GM18511 (cell line): ENCODE measurements around the gene CDC37.
"Not testable (repeated sequence)": the region's sequence is repeated elsewhere in the genome, so short reads cannot be mapped to it uniquely, and the experiment has no call there.

Experiments used
- ATAC-seq: cut with Tn5 transposase; IDR thresholded peaks from one replicate; pipeline ENCODE4 v1.9.1; 2021; ENCODE audit warnings: mild to moderate bottlenecking, moderate library complexity; ENCODE audit not compliant: unreplicated experiment

Gene CDC37

DNA sequence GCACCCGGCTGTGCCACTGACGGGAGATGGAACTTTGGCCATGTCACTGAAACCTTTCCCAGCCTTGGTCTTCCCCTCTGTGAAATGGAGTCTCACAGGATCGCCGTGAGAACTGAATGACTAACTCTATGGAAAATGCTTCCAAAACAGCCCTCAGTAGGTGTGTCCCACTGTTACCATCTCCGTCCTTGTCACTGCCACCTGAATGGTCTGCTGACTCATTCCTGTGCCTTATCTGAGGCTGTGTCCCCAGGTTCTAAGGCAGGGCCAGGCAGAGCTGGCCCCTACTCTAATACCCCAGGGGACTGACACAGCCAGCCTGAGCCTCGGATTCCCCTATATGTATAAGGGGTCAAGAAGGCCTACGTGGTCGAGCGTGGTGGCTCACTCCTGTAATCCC lies 4.5 kb downstream of the CDC37 start:
- no peak for ATAC-seq

DNA sequence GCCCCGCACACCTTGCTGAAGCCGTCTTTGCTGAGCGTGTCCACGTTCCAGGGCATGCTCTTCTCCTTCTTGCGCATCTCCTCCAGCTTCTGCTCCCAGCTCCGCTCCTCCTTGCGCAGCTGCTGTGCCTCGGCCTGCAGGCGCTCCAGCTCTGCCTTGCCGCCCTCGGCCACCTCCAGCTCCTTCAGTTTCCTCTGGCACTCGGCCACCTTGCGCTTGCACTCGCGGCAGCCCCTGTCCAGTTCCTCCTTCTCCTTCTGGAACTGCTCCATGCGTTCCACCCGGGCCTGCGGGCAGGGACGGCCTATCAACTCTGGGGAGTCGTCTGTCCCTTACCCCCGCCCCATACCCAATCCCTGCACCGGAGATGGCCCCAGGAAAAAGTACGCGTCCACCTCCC lies 7.4 kb downstream of the CDC37 start:
- ATAC-seq: no peak

DNA sequence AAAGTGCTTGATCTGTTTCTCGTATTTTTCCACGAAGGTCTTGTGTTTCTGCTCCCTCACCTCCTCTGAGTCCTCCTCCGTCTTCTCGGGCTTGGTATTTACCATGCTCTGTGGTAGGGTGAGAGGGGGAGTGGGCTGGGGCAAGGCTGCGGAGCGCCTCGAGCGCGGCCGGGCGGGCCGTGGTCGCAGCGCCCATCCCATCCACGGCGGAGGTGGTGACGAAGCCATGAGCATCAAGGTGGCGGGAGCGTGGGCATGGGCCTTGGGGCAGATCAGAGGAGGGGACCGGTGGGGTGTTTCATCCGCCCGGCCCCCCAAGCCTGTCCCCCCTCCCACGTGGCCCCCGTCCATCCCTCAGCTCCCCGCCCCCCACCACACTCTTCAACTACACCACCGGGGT lies 7.9 kb downstream of the CDC37 start:
- no peak for ATAC-seq

DNA sequence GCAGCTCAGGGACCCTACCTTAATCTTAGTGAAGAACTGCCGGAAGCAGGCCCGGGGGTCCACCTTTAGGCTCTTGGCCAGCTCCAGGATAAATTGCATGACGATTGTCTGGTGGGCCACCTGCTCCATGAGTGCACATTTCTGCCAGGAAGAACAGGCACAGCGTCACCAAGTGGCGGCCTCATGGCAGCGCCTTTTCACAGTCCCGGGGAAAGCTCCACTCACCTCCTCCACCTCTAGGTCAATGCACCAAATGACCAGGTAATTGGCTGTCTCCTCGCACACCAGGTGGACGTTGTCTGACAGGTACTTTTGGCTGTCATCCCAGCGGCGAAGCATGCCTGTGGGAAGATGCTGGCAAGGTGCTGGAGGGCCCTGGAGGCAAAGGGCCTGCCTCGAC lies 8.3 kb downstream of the CDC37 start:
- ATAC-seq: no peak

DNA sequence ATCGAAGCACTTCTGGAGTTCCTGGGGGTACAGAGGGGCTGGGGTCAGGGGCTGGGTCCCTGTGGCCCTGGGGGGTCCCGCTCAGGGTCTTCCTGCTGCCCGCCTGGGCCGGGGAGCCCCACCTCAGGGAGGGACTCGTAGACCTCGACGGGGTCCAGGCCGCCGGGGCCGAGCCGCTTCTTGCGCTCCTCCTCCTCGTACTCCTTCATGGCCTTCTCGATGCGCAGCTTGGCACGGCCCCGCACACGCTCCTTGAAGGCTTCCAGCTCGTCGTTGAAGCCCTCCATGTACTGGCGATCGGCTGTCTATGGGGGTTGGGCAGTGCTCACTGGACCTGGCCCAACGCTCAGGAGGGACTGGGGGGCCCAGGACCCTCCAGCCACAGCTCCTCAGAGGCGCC lies 10.2 kb downstream of the CDC37 start:
- no peak for ATAC-seq

DNA sequence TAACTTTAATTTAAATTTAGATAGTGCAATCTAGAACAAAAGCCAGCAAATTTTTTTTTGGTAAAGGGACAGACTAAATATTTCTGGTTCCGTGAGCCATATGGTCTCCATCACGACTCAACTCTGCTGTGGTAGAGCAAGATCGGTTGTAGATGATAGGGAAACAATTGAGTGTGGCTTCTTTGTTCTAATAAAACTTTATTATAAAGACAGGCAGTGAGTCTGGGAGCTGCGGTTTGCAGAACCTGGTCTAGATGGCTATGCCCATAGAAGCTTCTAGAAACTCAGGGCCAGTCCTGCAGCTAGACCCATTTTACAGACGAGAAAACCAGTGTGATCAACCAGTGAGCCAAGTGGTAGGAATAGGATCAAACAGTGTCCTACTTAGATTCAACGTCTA lies 11.2 kb downstream of the CDC37 start:
- no peak for ATAC-seq

DNA sequence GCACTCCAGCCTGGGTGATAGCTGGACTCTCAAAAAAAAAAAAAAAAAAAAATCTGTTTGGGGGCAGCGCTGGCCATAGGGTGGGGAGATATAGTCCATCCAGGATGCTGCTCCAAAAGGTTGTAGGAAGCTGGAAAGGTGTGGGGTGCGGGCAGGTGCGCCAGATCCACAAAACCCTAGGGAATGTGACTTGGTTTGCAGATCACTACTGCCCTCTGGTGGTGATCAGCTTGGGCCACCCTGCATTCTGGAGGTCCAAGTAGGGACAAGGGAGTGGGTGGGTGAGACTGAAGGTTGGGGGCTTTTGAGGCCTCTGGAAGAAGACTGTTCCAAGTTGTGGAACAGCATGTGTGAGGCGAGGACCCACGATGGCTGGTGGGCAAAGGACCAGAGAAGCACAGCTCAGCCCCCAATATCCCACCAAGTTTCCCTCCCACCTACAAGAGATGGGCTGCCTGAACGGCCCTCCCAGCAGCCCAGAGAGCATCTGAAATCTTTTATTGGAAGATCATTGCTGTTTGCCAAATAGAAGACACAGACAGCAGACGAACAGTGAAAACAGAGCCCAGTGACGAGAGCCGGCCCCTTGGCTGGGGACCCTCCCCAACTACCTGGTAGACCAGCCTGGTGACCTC lies 12.6 kb downstream of the CDC37 start:
- no peak for ATAC-seq

DNA sequence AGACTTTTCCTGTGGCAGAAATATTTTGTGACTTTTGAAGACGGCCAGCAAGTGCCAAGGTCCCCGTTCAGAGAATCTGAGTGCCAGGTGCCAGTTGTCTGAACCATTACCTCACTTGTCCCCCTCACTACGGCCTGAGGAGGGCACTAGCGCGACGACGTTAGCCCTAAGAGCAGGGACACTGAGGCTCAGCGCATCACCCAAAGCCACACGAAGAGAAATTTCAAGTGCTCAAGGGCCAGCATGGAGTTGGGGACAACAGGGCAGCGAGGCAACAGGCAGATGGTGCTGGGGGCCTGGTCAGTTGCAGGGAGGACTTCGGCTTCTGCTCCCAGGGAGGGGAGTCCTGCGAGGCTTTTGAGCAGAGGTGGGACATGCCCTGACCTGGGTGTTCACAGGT lies 13.5 kb downstream of the CDC37 start:
- no peak for ATAC-seq

DNA sequence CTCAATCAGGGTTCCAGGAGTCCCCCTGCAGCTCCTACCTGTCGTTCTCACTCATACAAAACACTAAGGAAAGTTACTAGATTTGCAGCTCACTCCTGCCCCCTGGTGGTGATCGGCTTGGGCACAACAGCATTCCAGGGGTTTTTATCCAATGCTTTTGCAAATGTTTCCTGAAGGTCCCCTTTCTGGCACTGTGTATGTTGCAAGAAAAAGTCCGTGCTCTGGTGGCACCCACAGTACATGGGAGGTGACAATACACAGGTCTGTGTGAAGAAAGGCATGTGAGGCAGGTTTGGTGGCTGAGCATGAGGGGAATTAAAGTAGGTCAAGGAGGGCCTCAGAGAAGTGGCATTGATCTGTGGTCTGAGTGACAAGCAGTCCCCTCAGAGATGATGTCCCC lies 14.4 kb downstream of the CDC37 start:
- ATAC-seq: no peak

DNA sequence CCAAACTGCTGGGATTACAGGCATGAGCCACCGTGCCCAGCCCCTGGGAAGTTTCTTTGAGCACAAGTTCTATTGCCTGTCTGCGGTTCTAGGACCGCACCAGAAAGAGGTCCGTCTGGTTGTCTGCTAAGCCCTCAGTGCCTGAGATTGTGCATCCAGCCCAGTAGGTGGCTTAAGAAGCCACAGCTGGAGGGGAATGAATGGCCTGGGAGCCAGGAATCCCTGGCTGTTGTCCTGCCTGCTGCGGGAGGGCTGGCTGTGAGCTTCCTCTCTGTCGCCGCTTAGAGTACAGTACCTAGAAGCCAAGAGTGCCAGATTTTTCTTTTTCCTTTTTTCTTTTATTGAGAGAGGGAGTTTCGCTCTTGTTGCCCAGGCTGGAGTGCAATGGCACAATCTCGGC lies 18.8 kb downstream of the CDC37 start:
- ATAC-seq: no peak

DNA sequence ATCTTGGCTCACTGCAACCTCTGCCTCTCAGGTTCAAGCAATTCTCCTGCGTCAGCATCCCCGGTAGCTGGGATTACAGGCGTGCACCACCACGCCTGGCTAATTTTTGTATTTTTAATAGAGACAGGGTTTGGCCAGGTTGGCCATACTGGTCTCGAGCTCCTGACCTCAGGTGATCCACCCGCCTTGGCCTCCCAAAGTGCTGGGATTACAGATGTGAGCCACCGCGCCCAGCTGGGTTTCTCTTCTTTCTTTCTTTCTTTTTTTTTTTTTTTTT lies 20.2 kb downstream of the CDC37 start:
- not testable (repeated sequence) for ATAC-seq

DNA sequence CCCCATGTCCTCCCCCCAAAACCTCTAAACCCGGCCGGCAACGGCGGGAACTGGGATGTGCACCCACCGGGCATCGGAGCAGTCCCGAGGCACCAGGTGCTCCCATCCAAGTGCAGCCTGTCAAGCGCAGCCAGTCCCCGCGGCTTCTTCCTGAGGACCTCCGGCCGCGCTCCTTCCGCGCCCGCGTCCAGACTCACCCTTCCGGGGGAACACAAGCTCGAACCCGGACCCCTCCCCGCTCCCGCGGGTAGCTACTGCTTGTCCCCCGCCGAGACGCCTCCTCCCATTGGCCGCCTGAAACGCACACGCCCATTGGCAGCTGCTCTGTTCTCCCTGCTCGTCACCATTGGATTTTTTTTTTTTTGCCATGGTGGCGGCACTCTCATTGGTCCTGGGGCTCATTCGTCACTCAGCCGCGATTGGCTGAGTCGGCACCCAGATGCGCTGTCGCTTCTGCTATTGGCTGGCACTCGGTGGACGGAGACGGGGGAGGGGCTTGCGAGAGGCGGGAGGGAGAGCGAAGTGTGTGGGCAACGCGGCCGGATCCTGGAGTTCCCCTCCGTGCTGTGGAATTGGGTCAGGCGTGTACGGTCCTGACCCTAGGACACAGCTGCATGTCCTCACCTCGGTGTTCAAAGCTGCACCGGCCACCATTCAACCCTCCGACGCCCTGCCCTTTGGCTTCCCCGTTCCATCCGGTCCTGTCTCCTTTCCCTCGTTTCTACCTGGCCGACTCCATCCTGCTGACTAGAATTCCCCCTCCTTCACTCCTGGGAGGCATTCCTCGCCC lies 22.8 kb downstream of the CDC37 start, which contains the start of gene TYK2:
TYK2 (minus strand) TSS at position 260 of the 790 bp plus-strand sequence. CDS start 2,166 bp downstream, outside the sequence.
- peak; percentile 94 for ATAC-seq

DNA sequence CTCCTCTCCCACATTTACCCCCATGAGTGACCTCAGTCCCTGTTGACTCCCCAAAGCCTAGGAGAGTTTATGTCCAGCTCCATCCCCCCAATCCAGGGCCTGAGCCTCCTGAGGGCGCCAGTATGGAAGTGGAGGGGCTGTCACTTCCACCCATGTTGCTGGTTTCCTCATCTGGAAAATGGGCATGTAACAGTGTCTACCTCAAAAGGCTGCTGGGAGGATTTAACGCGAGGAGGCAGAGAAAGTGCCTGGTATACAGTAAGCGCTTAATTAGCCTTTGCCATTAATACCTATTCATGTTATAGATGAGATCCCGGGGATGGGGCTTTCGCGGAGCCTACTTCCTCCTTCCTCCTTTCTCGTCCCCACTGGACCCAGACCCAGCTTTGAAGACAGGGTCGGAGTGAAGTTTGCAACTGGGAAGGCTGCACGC lies 23.4 kb downstream of the CDC37 start:
- ATAC-seq: no peak

DNA sequence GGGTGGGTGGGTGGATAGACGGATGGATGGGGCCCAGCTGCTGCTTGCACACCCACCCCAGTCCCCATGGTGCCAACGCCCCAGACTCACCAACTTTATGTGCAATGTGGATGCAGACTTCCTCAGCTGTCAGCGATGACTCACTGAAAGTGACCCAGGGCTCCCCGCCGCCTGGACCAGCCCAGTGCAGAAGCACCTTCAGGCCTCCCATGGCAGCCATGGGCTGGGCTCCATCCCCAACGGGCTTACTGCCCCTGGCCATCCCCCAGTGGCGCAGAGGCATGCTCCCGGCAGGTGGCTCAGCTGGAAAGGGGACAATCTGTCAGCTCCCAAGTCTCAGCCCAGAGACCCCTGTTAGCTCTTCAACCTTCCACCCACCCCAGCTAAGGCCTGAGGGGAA lies 25.2 kb downstream of the CDC37 start:
- no peak for ATAC-seq

DNA sequence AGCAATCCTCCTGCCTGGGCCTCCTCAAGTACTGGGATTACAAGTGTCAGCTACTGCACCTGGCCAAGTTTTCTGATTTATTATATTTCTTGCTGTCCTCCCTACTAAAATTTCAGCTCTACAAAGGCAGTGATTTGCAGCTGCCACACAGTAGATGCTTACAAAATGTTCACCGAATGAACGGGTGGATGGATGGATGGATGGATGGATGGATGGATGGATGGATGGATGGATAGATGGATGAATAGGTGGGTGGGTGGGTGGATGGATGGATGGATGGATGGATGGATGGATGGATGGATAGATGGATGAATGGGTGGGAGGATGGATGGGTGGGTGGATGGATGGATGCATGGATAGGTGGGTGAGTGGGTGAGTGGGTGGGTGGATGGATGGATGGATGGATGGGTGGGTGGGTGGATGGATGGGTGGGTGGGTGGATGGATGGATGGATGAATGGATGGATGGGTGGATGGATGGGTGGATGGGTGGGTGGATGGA lies 26.2 kb downstream of the CDC37 start:
- not testable (repeated sequence) for ATAC-seq

DNA sequence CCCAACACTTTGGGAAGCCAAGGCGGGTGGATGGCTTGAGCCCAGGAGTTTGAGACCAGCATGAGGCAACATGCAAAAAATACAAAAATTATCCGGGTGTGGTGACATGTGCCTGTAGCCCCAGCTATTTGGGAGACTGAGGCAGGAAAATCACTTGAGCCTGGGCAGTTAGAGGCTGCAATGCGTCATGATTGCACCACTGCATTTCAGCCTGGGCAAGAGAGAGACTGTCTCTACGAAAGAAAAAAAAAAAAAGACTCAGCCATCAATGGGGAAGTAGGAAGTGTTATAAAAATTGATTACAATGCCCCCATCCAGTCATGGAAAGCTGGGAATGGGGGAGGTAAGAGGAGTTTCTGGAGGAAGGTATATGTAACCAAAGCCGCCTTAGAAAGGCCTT lies 28.4 kb downstream of the CDC37 start:
- ATAC-seq: no peak

DNA sequence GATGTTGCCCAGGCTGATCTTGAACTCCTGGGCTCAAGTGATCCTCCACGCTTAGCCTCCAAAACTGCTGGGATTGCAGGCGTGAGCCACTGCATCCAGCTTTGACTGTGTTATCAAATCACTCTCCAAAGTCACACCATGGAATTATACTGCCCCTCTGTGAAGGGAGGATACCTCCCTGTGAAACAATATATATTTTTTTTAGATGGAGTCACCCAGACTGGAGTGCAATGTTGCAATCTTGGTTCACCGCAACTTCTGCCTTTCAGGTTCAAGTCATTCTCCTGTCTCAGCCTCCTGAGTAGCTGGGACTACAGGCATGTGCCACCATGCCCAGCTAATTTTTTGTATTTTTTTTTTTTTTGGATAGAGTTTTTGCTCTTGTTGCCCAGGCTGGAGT lies 30.7 kb downstream of the CDC37 start:
- ATAC-seq: no peak

DNA sequence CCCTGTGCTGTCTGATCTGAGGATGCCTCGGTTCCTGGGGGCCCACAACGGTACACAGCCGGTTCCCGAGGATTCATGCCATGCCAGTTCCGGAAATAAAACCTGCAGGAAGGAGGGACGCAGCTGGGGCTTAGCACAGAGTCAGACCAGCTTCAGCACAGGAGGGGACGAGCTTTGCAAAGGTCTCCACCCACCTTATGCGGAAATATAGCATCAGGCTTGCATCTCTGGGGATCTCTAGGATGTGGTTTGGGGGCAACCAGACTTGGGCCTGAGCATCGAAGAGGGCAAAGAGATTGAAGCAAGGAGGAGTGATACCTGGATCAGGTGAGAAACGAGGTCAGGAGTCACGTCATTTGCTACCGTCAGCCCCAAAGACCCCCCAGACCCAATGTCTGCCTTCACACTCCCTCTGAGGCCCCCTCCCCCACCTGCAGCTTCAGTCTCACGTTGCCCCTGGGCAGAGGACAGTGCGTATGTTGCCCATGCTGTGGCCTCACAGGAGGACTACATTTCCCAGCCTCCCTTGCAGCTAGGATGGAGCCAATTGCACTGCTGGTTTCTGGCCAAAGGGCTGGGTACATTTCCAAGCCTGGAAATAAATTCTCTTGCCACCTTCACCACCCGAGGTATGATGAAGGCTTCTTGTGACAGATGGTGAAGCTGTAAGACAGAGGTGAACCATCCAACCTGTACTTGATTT lies 35.1 kb downstream of the CDC37 start:
- no peak for ATAC-seq

DNA sequence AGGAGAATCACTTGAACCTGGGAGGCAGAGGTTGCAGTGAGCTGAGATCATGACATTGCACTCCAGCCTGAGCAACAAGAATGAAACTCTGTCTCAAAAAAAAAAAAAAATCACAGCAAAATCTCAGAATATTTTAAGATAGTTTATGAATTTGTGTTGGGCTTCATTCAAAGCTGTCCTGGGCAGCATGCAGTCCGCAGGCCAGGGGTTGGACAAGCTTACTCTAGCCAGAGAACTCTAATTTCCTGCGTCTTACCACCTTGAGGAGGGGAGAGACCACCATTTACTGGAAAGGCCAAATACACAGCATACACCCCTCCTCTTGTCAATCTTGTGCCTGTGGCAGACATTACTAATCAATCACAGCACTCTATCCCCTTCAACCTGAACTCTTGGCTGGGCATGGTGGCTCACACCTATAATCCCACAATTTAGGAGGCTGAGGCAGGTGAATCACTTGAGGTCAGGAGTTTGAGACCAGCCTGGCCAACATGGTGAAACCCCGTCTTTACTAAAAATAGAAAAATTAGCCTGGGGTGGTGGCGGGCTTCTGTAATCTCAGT lies 36.3 kb downstream of the CDC37 start:
- not testable (repeated sequence) for ATAC-seq

DNA sequence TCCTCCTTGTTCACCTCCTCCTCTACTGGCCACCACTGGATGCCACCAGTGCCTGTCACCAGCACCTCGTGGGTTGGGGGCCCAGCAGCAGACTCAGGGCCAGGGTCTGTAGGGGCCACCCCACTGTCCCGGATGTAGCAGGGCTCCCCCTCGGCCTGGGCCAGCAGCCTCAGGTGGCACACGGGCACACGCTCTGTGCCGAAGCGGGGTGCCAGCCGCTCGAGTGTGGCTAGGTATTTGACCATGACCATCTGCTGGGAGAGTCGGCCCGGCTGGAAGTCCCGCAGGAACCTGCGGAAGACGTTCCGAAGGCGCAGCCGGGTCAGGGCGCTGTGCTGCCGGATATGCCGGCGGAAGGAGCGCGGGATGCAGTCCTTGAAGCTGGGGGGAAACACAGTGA lies 37.8 kb downstream of the CDC37 start:
- no peak for ATAC-seq

DNA sequence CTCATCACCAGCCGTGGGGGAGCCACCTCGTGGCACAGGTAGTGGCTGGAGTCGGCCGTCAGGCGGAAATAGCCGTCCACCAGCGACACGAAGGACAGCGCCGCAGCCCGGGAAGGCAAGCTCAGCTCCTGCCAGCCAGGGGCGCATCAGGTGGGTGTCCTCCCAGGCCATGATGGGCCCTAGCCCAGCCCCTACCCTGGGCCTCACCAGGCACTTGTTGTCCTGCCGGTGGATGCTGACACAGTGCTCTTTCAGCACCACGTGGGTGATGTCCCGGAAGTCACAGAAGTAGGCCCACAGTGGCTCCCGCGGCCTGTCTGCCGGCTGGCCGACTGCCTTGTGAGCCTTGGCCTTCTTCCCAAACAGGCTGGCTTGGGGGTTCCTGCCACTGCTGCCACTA lies 38.7 kb downstream of the CDC37 start:
- ATAC-seq: no peak
